NCI-H446 treated with DMSO at 0.1 percent for 48 hours (cell line): ENCODE results near the gene LRRD1.
"Not testable (repeated sequence)": the region's sequence is repeated elsewhere in the genome, so short reads cannot be mapped to it uniquely, and the experiment has no call there.

Experiments
- DNase-seq: peaks from one replicate; lab custom pipeline; 2025; lab: John Stamatoyannopoulos, UW

Gene LRRD1

DNA sequence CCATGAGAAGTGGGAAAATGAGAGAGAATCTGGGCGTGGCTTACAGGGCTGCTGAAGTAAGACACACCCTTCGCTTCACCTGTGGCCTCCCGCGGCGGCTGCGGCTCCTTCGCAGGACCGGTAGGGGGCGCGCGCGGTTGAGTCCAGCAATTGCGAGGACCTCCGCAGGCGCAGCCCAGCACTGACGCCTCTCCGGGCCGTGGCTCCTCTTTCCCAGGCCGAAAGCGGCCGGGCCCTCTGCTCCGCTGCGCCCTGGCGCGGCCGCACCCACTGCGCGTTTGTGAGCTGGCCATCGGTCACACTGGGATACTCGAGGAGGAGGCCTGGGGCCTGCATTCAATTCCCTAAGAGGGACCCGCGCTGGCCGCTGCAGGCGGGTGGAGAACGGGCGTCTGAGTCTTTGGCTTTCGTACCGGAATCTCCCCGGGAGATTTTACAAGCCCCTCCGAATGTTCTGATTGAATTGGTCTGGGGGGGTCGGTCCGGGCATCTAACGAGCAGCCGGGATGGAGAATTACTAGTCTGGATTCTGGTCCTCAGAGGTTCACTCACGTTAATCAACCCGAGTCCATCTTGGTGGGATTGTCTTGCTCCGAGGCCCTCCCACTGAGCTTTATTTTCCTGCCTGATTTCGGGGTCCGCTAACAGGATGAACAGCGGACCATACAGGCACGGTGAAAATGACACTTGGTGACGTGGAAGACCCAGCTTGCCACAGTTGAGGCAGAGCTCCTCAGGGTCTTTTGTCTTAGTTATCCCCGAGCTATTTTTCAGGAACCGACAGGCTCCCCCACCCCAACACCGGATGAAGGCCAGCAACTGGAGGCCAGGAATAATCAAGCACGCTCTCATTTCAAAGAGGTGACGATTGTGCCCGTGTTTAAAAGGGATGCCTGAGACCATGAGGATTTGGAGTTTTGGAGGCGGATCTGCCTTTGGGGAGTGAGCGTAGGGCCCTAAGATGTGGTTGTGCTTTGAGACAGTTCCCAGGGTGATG, at the start of gene LRRD1:
LRRD1 (minus strand) TSS at position 215 of the 997 bp plus-strand sequence. CDS start 13,940 bp downstream, outside the sequence.
- peak; percentile 19 for DNase-seq

DNA sequence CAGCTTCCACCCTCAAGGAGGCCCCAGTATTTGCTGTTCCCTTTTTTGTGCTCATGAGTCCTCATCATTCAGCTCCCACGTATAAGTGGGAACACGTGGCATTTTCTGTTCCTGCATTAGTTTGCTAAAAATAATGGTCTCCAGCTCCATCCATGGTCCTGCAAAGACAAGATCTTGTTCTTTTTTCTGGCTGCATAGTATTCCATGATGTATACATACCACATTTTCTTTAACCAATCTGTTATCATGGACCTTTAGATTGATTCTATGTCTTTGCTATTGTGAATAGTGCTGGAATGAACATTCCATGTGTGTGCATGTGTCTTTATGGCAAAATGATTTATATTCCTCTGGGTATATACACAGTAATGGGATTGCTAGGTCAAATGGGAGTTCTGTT, 49.8 kb upstream of the LRRD1 start:
- DNase-seq: no peak

DNA sequence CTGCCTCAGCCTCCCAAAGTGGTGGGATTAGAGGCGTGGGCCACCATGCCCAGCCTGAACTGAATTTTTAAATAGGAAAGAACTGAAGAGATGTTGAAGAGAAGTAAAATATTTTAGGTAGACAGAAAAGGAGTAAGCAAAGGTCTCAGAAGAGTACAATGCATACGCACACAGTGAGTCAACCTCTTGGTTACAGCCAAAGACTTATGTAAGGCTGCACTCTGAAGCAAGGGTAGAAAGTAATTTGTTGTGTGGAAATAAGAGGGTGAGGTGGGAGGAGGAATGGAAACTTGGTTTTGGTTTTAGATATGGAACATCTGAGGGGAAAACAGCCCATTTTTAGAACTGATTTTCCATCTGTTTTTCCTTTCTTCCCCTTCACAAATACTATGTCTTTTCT, 49.2 kb upstream of the LRRD1 start:
- no peak for DNase-seq

DNA sequence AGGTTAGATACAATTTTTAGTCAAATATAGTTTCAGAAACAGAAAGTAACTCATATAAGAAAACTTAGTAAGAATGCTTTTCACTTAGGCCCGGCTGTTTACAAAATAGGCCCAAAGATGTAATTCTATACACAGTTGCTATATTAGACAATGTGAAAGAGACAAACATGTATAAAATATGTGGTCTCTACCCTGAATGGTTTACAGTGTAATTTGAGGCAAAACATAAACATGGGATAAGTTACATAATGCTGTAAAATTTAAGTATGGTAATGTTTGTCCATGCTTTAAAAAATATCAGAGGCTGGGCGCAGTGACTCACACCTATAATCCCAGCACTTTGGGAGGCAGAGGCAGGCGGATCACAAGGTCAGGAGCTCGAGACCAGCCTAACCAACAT, 48.0 kb upstream of the LRRD1 start:
- no peak for DNase-seq

DNA sequence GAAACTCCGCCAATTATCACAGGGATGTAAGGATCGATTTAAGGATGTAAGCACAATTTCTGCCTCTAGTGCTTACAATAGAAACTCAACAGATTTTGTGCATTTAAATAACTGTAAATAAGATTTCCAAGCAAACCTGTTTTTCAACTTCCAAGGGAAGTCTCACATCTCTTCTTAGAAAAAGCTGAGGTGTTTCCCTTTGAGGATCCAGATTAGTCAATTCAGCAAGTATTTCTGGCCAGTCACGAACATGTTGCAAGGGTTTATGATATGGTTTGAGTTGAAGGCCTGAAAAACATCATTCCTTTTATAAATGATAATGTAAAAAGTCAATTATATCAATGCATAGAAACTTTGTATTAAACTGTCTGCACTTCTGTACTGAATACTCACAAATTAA, 42.8 kb upstream of the LRRD1 start:
- DNase-seq: no peak

DNA sequence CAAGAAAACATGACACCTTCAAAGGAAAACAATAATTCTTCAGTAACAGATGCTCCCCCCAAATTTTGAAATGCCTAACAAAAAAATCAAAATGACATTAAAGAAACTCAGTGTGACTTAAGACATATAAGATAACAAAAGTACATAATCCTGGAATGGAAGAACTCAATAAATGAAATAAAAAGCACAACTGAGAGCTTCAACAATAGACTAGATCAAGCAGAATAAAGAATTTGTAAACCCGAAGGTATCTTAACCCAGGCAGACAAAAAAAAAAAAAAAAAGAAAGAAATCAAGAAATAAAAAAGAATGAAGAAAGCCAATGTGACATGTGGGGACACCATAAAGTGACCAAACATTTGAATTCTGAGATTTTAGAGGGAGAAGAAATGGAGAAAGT, 27.7 kb upstream of the LRRD1 start:
- no peak for DNase-seq

DNA sequence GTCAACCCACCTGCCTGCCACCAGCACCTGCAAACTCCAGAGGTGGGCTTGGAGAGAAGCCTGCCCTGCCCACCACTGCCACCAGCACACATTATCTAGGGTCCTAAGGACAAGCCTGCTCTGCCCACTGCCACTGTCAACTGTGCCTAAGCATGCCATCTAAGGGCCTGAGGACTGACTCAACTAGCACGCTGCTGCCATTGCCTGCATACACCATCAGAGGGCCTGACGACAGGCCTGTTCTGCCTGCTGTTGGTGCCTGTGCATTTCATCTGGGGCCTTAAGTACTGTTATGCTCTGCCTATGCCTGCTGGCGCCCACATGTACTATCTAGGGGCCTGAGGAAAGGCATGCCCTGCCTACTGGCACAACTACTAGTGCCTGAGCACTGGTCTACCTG, 27.0 kb upstream of the LRRD1 start:
- DNase-seq: no peak

DNA sequence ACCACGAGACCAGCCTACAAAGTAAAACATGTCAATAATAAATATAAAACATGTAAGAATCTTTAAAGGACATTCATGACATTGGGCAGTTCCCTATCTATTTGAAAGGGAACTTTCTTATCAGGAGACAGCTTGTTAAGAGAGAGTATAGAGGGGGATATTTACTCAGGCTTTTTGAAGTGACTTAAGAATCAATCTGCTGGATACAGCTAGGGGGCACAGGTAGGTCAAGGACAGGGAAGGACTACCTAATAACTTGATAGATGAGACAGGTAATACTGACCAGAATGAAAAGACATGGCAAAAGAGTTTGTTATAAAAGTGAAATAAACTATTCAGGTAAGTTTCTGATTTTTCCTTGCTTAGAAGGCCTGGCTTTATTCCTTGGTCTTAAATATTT, 21.8 kb upstream of the LRRD1 start:
- DNase-seq: no peak

DNA sequence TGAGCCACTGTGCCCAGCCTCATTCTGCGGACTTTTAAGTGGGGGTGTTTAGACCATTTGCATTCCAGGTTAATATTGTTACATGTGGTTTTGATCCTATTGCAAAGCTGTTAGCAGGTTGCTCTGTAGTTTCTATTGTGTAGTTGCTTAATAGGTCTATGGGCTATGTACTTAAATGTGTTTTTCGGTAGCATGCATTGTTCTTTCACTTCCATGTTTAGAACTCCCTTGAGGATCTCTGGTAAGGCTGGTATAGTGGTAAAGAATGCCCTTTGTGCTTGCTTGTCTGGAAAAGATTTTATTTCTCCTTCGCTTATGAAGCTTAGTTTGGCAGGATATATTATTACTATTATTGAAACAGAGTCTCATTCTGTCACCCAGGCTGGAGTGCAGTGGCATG, 13.4 kb upstream of the LRRD1 start:
- no peak for DNase-seq

DNA sequence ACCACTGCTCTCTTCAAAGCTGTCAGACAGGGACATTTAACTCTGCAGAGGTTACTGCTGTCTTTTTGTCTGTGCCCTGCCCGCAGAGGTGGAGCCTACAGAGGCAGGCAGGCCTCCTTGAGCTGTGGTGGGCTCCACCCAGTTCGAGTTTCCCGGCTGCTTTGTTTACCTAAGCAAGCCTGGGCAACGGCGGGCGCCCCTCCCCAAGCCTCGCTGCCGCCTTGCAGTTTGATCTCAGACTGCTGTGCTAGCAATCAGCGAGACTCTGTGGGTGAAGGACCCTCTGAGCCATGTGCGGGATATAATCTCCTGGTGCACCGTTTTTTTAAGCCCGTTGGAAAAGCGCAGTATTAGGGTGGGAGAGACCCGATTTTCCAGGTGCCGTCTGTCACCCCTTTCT, 10.3 kb upstream of the LRRD1 start:
- not testable (repeated sequence) for DNase-seq

DNA sequence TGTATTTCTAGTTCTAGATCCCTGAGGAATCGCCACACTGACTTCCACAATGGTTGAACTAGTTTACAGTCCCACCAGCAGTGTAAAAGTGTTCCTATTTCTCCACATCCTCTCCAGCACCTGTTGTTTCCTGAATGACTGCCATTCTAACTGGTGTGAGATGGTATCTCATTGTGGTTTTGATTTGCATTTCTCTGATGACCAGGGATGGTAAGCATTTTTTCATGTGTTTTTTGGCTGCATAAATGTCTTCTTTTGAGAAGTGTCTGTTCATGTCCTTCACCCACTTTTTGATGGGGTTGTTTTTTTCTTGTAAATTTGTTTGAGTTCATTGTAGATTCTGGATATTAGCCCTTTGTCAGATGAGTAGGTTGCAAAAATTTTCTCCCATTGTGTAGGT, 5.4 kb upstream of the LRRD1 start:
- not testable (repeated sequence) for DNase-seq

DNA sequence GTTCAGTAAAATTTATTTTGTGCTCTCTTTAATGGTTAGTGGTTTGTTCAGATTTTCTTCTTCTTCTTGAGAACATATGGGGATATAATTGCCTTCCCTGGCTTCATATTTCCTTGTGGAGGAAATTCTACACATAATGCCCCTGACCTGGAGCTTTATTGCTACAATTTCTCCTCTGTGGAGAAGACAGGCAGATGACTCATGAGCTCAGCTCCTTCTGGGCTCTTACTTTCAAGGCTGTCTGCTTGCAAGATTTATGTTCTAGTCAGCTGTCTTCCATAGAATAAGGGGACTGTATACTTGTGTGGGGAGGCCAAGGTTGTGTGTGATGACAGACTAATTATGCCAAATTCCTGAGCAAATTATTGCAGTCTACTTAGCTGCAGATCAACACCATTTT, 1.6 kb downstream of the LRRD1 start:
- DNase-seq: peak; percentile 13

DNA sequence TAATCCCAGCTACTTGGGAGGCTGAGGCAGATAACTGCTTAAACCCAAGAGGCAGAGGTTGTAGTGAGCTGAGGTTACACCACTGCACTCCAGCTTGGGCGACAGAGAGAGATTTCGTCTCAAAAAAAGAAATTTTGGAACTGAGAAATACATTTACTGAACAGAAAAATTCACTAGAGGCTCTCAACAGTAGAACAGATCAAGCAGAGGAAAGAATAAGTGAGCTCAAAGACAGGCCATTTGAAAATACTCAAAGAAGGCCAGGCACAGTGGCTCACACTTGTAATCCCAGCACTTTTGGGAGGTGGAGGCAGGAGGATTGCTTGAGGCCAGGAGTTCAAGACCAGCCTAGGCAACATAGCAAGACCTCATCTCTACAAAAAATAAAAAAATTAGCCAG, 9.4 kb downstream of the LRRD1 start:
- DNase-seq: not testable (repeated sequence)

DNA sequence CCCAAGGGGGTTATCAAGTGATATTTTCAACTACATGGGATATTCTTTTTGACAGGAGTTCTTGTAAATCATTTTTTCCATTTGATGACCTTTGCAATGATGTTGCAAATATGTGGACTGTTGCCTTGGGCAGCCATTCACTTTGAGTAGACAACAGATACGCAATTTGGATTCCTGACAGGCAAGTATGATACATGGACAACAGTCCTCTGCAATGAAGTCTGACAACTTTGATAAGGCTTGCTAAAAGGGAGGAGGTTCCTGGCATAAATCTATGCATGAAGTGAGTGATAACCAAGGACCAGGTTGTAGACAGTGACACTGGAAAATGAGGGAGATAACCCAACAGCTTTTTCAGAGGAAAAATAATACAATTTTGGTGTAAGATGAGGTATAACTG, 17.7 kb downstream of the LRRD1 start:
- DNase-seq: no peak

DNA sequence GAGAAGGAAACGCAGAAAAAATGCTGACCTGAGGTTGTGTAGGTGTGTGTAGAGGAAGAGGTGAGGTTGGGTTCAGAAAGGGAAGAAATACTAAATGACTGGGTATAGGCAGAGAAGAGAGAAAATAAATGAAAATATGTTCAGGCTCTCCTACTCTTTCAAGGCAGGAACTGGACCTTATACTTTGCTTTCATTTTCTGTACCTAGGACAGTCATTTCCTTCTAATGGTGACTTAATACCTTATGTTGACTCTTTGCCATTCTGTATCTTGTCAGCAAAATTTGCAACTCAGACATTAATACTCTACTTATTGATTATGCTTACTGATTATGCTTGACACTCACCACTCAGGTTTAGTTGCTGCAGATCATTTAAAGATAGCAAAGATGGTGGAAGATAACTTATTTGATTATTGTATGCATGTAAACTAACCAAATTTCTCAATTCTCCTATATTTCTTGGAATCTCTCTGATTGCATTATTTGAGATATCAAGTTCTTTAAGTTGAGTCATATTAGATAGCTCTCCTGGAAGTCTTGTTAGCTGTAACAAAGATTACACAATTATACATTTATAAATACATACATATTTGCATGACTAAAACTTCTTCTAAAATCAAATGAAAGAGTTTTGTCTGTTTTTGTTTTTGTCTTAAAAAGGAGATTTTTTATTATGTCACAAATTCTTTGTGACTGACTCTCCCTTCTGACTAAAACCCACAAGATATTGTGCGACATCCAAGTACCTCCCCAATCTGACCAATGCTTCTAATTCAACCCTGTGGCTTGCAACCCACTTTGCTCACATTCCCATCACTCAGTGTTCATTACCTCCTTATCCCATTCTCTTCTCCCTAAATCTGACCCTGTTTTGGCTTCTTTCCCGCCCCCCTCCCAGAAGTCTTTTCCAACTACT, 20.0 kb downstream of the LRRD1 start:
- DNase-seq: no peak

DNA sequence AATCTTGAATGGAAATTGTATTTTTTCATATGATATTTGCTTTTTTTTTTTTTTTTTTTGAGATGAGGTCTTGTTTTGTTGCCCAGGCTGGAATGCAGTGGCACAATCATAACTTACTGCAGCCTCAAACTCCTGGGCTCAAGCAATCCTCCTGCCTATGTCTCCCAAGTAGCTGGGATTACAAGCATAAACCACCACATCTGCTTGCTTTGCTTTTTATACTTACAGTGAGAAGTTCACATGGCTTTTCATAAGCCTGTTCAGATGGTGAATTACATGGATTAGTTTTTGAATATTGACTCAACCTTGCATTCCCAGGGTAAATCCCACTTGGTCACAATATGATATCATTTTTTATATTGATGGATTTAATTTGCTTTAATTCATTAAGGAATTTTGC, 22.0 kb downstream of the LRRD1 start:
- DNase-seq: no peak

DNA sequence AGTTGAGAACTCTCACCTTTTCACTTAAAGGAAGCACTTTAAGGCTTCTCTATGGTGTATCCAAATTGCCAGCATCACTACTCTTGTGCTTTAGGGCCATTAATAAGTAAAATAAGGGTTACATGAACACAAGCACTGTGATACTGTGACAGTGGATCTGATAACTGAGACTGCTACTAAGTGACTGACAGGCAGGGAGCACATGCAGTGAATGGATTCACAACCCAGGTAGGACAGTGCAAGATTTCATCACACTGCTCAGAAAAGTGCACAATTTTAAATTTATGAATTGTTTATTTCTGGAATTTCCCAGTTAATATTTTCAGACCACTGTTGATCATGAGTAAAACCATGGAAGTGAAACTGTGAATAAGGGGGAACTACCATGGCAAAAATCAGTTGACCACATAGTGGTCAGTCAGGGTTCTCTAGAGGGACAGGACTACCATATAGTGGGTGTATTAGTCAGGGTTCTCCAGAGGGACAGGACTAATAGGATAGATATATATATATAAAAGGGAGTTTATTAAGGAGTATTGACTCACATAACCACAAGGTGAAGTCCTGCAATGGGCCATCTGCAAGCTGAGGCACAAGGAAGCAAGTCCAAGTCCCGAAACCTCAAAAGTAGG, 23.7 kb downstream of the LRRD1 start:
- DNase-seq: no peak

DNA sequence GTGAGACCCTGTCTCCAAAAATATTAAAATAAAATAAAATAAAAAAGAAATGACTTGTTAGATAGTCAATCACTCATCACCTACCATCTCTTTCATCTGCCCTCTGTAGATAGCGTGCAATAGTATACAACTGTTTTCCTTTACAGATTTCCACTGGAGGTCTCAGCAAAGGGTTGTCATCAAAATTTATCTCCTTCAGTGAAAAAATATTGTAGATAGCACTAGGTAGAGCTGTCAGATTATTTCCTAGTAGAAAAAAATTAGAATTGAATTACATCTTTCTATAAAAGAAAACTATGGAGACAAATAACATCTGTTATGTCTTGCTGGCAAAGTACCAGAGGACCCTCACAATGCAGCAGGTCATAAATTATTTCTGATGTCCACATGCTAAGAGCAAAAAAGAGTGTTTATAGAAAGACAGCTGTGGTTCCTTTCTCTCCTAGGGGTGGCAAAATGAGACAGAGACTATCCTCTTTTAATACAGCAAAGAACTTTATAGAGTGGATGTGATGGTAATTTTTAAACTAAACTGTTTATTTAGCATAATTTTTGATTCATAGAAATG, 28.4 kb downstream of the LRRD1 start:
- no peak for DNase-seq

DNA sequence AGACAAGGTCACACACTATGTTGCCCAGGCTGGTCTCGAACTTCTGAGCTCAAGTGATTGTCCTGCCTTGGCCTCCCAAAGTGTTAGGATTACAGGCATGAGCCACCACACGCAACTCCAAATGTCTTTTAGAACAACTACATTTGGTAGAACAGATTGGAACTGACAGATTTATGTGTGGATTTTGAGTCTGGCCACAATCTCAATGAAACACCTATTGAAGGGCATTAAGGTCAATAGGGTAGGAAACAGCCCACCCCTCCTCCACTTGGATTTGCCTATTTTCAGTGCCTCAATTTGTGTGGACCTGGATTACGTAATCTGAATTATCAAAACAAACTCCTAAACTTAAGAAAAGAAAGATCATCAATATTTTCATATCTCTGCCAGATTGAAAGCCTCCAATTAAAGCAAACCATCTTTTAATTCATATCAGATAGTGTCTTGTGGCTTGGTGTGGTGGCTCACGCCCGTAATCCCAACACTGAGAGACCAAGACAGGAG, 29.2 kb downstream of the LRRD1 start:
- DNase-seq: no peak

DNA sequence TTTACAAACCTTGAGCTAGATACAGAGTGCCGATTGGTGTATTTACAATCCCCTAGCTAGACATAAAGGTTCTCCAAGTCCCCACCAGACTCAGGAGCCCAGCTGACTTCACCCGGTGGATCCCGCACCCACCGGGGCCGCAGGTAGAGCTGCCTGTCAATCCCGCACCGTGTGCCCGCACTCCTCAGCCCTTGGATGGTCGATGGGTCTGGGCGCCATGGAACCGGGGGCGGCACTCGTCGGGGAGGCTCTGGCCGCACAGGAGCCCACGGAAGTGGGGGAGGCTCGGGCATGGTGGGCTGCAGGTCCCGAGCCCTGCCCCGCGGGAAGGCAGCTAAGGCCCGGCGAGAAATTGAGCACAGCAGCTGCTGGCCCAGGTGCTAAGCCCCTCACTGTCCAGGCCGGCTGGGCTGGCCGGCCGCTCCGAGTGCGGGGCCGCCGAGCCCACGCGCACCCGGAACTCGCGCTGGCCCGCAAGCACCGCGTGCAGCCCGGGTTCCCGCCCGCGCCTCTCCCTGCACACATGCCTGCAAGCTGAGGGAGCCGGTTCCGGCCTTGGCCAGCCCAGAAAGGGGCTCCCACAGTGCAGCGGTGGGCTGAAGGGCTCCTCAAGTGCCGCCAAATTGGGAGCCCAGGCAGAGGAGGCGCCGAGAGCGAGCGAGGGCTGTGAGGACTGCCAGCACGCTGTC, 35.6 kb downstream of the LRRD1 start:
- not testable (repeated sequence) for DNase-seq

DNA sequence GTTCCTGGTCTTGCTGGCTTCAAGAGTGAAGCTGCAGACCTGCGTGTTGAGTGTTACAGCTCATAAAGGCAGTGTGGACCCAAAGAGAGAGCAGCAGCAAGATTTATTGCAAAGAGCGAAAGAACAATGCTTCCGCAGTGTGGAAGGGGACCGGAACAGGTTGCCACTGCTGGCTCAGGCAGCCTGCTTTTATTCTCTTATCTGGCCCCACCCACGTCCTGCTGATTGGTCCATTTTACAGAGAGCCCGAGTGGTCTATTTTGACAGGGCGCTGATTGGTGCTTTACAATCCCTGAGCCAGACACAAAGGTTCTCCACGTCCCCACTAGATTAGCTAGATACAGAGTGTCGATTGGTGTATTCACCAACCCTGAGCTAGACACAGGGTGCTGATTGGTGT, 36.2 kb downstream of the LRRD1 start:
- DNase-seq: not testable (repeated sequence)
